Endothelial cell (in vitro differentiated cells): ENCODE data around the gene SLC35B2. TPM values are rescaled to one million over a fixed set of nuclear protein-coding genes. Genes with fewer than 3 reads are reported as not detected.
A peak's percentile ranks its signal among the peaks of the same experiment; 100 is the strongest.

Experiments
- DNase-seq: peaks from one replicate; pipeline ENCODE4 v3.0.0; 2021; ENCODE audit warnings: low spot score
- H3K27ac Mint-ChIP-seq: one replicate; pipeline ENCODE4 v1.8.0; 2021; ENCODE audit warnings: mixed read lengths, inconsistent platforms; ENCODE audit not compliant: unreplicated experiment
- H3K27me3 Mint-ChIP-seq: one replicate; pipeline ENCODE4 v1.8.0; 2021; ENCODE audit warnings: mild to moderate bottlenecking, moderate library complexity, mixed read lengths, inconsistent platforms; ENCODE audit not compliant: unreplicated experiment
- H3K36me3 Mint-ChIP-seq: one replicate; pipeline ENCODE4 v1.8.0; 2021; ENCODE audit warnings: mild to moderate bottlenecking, low read depth, mixed read lengths, inconsistent platforms; ENCODE audit not compliant: unreplicated experiment
- H3K4me1 Mint-ChIP-seq: one replicate; pipeline ENCODE4 v1.8.0; 2021; ENCODE audit warnings: mild to moderate bottlenecking, mixed read lengths, inconsistent platforms; ENCODE audit not compliant: unreplicated experiment
- H3K4me3 Mint-ChIP-seq: one replicate; pipeline ENCODE4 v1.8.0; 2021; ENCODE audit warnings: mild to moderate bottlenecking, mixed read lengths, inconsistent platforms; ENCODE audit not compliant: unreplicated experiment
- H3K9me3 Mint-ChIP-seq: one replicate; pipeline ENCODE4 v1.8.0; 2021; ENCODE audit warnings: mixed read lengths, inconsistent platforms; ENCODE audit not compliant: unreplicated experiment
- CTCF ChIP-seq: fragments of 200-600 bp; sonication (generic); IDR thresholded peaks from one replicate; pipeline ENCODE4 v1.5.0; 2021; ENCODE audit warnings: antibody characterized with exemption; ENCODE audit not compliant: unreplicated experiment
- total RNA-seq: library from RNA; stranded (reverse); fragmentation: NEBNext Ultra II Directional; extraction: Animal tissue kit (Norgen Biotek cat#: 25700); gene quantifications from one replicate; pipeline ENCODE4 v1.2.1, GENCODE V29; 2021; ENCODE audit not compliant: unreplicated experiment

The SLC35B2 gene
- total RNA-seq, 1 donor from 2014 or later, result 31.8 TPM

GRCh38 chr6:44268095-44268628 lies 10.8 kb upstream of the SLC35B2 start:
- peak; percentile 73 for DNase-seq
- Mint-ChIP-seq H3K27me3 (peaks cover 14% of the 10 kb centered on the region), H3K4me1 (peaks cover 27% of the 10 kb centered on the region), H3K36me3 (peaks cover 5% of the 10 kb centered on the region), H3K27ac (no peak overlapping the region), H3K9me3 (no peaks in the 10 kb centered on the region), H3K4me3 (no peak overlapping the region)
- TF ChIP-seq CTCF, result peak; percentile 87

- H3K36me3 Mint-ChIP-seq, result no peaks in the 10 kb centered on the region
- no peak for TF ChIP-seq CTCF
- peaks cover 36% of the 10 kb centered on the region for H3K4me1 Mint-ChIP-seq
- DNase-seq, result no peak
- H3K27me3 Mint-ChIP-seq, result peaks cover 14% of the 10 kb centered on the region
- no peaks in the 10 kb centered on the region for H3K9me3 Mint-ChIP-seq
- H3K4me3 Mint-ChIP-seq, result no peak overlapping the region
- no peak overlapping the region for H3K27ac Mint-ChIP-seq
Observed at GRCh38 chr6:44267252-44267651, 9.9 kb upstream of the SLC35B2 start.

DNA sequence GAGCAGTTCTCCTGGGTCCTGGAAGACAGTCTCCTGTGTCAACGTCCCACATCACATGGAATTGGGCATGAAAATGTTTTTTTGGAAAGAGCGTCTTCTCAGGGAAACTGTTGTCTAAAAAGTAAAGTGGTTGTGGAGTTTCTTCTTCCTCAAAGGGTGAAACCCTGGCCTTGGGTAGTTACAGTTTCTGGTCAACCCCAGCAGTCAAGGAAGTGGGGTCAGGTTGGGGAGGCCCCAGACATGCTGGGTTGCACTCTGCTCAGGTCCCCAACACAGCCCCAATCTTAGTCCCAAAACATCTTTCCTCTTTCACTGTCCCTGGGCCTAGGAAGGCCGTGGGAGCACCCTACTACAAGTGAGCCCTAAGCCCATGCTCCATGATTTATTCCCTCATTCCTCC lies 9.0 kb upstream of the SLC35B2 start:
- no peaks in the 10 kb centered on the region for H3K36me3 Mint-ChIP-seq
- H3K9me3 Mint-ChIP-seq, result no peaks in the 10 kb centered on the region
- peak overlapping the region; percentile 81 for H3K4me3 Mint-ChIP-seq
- peaks cover 12% of the 10 kb centered on the region for H3K27me3 Mint-ChIP-seq
- peaks cover 37% of the 10 kb centered on the region for H3K4me1 Mint-ChIP-seq
- DNase-seq, result no peak
- H3K27ac Mint-ChIP-seq, result peak overlapping the region; percentile 11
- TF ChIP-seq CTCF, result no peak

DNA sequence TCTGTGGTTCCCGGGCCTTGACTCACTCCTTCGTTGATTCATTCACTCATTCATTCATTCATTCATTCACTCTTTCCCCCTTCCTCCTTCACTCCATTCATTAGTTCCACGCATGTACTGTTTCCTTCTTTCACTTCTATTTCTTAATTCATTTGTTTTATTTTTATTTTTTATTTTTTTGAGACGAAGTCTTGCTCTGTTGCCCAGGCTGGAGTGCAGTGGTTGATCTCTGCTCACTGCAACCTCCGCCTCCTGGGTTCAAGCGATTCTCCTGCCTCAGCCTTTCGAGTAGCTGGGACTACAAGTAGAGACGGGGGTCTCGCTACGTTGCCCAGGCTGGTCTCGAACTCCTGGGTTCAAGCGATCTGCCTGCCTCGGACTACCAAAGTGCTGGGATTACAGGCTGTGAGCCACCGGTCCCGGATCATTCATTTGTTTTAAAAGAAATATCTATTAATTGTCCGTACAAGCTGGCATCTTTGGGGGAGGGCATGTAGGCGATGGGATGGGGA lies 8.4 kb upstream of the SLC35B2 start:
- Mint-ChIP-seq H3K4me3 (peak overlapping the region; percentile 92), H3K9me3 (no peaks in the 10 kb centered on the region), H3K36me3 (peaks cover 5% of the 10 kb centered on the region), H3K4me1 (peaks cover 37% of the 10 kb centered on the region), H3K27me3 (peaks cover 12% of the 10 kb centered on the region), H3K27ac (peak overlapping the region; percentile 86)
- TF ChIP-seq CTCF, result no peak
- DNase-seq, result no peak

DNA sequence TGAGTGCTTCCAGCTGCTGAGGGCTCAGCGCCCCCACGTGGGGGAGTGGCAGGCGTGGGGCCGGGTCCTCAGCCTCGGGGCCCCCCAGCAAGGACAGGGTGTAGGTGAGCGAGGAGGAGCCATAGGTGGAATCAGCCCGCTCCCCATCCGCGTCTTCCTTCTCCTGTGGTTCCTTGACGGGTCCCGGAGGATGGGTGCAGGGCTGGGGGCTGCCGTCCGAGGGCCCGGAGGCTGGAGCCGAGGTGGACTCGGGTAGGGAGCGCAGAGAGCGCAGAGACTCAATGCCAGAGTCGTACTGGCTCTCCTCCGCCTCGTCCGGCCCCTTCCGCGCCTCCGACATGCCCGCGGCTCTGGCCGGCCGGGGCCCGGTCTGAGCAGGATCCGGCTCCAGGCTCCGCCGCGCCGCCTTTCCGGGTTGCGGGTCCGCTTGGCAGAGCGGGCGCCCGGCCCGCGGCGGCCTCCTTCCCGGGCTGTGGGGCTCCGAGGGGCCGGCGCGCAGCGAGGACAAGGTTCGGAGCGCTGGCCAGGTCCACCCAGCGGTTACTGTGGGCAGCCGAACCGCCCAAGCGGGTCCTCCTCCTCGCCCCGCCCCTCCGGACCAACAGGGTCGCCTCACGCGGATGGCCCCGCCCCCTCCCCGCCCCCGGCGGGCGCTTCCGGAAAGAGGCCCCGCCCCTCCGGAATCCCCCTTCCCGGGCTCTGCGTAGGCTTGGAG lies 7.8 kb upstream of the SLC35B2 start, which contains the start of gene NFKBIE:
TSS of gene NFKBIE (minus strand) at position 545 of the 715 bp plus-strand sequence. CDS start at position 340, 205 bp downstream.
- H3K36me3 Mint-ChIP-seq, result peaks cover 10% of the 10 kb centered on the region
- peak within 1 kb of the TSS; percentile 96 for H3K4me3 Mint-ChIP-seq
- H3K9me3 Mint-ChIP-seq, result no peaks in the 10 kb centered on the region
- DNase-seq, result peak; percentile 96
- H3K27me3 Mint-ChIP-seq, result peaks cover 12% of the 10 kb centered on the region
- peak within 1 kb of the TSS; percentile 86 for H3K27ac Mint-ChIP-seq
- no peak for TF ChIP-seq CTCF
- H3K4me1 Mint-ChIP-seq, result peaks cover 37% of the 10 kb centered on the region
